ENCODE results near the gene RAB5IF. TPM values are rescaled to one million over a fixed set of nuclear protein-coding genes. Genes with fewer than 3 reads are reported as not detected.

The RAB5IF gene
- total and polyA plus RNA-seq, 9 of the 15 experiments (the other 6 are each of a cell fraction or from before 2014, with no cell fraction given) = 26.5 to 198 (median 134) TPM

GRCh38 chr20:36576081-36576445 is 29.5 kb upstream of the RAB5IF start (continued):
- TF ChIP-seq CHD7 (IDR thresholded peaks at IDR 0.05; ENCODE audit: low read depth, low read length) (no peak), ATF3 (IDR thresholded peaks at IDR 0.05) (0 out of 2 replicates have a peak, but pooled peaks have one; percentile 17), ATF3 (CRISPR knock-in tag; conservative IDR thresholded peaks at IDR 0.05) (no peak)

All from K562 (cell line).